NK-92 (cell line): ENCODE measurements around the gene FGF10.

Experiments
- DNase-seq: peaks from one replicate; lab custom pipeline; 2025; ENCODE audit not compliant: unreplicated experiment; lab: John Stamatoyannopoulos, UW

Gene FGF10

GRCh38 chr5:44358421-44358820 lies 30.8 kb downstream of the FGF10 start:
- DNase-seq: no peak

- no peak for DNase-seq
Measured at GRCh38 chr5:44356231-44356630, 33.0 kb downstream of the FGF10 start.

GRCh38 chr5:44345871-44346270 lies 43.3 kb downstream of the FGF10 start:
- no peak for DNase-seq

GRCh38 chr5:44336708-44337107 lies 52.5 kb downstream of the FGF10 start:
- no peak for DNase-seq

GRCh38 chr5:44334622-44335021 lies 54.6 kb downstream of the FGF10 start:
- no peak for DNase-seq

GRCh38 chr5:44332285-44332971 lies 56.8 kb downstream of the FGF10 start:
- no peak for DNase-seq

GRCh38 chr5:44331471-44332050 lies 57.7 kb downstream of the FGF10 start:
- DNase-seq: no peak

- no peak for DNase-seq
Measured at GRCh38 chr5:44329716-44330115, 59.5 kb downstream of the FGF10 start.

- DNase-seq: no peak
Measured at GRCh38 chr5:44321144-44321725, 68.0 kb downstream of the FGF10 start.

- no peak for DNase-seq
Measured at GRCh38 chr5:44320188-44320587, 69.0 kb downstream of the FGF10 start.

GRCh38 chr5:44318883-44319282 lies 70.3 kb downstream of the FGF10 start:
- no peak for DNase-seq

- no peak for DNase-seq
Measured at GRCh38 chr5:44312374-44312773, 76.8 kb downstream of the FGF10 start.

GRCh38 chr5:44300551-44300950 lies 88.7 kb downstream of the FGF10 start:
- no peak for DNase-seq

GRCh38 chr5:44299394-44299793 lies 89.8 kb downstream of the FGF10 start:
- DNase-seq: no peak

GRCh38 chr5:44294516-44294915 lies 94.7 kb downstream of the FGF10 start:
- DNase-seq: no peak

GRCh38 chr5:44292736-44293135 lies 96.5 kb downstream of the FGF10 start:
- no peak for DNase-seq

GRCh38 chr5:44278469-44278868 lies 110.8 kb downstream of the FGF10 start:
- DNase-seq: no peak

- no peak for DNase-seq
Measured at GRCh38 chr5:44275908-44276307, 113.3 kb downstream of the FGF10 start.

- no peak for DNase-seq
Measured at GRCh38 chr5:44275329-44275728, 113.9 kb downstream of the FGF10 start.

- no peak for DNase-seq
Measured at GRCh38 chr5:44267909-44268308, 121.3 kb downstream of the FGF10 start.

- DNase-seq: no peak
Measured at GRCh38 chr5:44266882-44267576, 122.2 kb downstream of the FGF10 start.

- no peak for DNase-seq
Measured at GRCh38 chr5:44265713-44266112, 123.5 kb downstream of the FGF10 start.
